NCI-H526 (cell line): ENCODE data around the gene TBC1D3H.
"Not testable (repeated sequence)": the region's sequence is repeated elsewhere in the genome, so short reads cannot be mapped to it uniquely, and the experiment has no call there.

Source experiments
- DNase-seq, 2 experiments: peaks; one replicate each; lab custom pipeline; 2025; lab: John Stamatoyannopoulos, UW

Gene TBC1D3H

DNA sequence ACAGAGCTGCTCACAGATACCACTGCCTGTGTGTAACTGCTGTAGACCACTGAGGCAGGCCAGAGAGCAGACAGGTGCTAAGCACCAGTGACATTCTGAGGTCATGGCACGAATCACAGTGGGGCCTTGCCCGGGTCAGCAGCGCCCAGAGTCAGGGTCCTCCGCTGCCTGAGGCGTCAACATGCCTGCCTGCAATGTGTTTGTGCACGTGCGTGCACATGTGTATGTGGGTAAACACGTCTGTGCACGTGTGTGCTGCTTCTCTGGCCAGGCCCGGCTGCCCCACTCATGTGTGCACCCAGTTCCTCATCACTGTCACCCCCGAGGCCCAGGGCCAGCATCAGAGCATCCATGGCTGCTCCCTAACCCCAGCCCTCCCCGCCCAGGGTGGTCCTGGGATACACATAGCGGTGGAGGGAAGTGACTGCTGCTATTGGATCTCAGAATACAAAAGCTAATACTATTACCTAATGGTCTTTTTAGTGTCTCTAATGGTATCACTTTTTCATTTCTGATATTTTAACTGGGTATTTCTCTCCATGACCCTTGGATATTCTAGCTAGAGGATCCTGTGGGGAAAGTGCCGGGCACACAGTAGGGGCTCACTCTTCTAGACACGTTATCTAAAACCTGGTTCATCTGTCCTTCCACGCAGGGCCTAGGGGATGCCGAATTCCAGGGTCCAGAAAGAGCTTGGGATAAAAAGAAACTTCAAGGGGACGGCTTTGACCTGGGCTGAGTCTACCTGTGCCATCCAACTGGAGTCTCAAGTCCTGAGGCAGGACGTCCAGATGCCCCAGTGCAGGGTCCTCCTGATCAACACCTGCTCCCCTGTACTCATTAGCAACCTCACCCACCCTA lies at the start of gene TBC1D3H:
TBC1D3H (minus strand) TSS at position 51 of the 861 bp plus-strand sequence. CDS start 1,540 bp downstream, outside the sequence.
- not testable (repeated sequence) for DNase-seq

- not testable (repeated sequence) for DNase-seq
Measured at GRCh38 chr17:36428891-36429290, 40.7 kb upstream of the TBC1D3H start.

DNA sequence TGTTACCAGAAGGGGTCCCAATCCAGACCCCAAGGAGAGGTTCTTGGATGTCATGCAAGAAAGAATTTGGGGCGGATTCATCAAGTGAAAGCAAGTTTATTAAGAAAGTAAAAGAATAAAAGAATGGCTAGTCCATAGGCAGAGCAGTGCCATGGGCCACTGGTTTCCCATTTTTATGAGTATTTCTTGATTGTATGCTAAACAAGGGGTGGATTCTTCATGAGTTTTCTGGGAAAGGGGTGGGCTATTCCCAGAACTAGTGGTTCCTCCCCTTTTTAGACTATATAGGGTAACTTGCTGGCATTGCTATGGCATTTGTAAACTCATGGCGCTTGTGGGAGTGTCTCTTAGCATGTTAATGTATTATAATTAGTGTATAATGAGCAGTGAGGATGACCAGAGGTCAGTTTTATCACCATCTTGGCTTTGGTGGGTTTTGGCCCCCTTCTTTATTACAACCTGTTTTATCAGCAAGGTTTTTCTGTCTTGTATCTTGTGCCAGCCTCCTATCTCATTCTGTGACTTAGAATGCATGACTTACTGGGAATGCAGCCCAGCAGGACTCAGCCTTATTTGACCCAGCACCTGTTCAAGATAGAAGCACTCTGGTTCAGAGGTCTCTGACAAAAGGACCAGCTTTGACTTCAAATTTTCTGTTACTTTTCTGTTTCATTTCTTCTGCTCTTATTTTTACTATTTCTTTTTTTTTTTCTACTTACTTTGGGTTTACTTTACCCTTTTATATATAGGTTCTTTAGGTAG lies 27.1 kb upstream of the TBC1D3H start:
- DNase-seq = not testable (repeated sequence)

GRCh38 chr17:36390943-36391645 lies 2.9 kb upstream of the TBC1D3H start:
- DNase-seq = not testable (repeated sequence)

DNA sequence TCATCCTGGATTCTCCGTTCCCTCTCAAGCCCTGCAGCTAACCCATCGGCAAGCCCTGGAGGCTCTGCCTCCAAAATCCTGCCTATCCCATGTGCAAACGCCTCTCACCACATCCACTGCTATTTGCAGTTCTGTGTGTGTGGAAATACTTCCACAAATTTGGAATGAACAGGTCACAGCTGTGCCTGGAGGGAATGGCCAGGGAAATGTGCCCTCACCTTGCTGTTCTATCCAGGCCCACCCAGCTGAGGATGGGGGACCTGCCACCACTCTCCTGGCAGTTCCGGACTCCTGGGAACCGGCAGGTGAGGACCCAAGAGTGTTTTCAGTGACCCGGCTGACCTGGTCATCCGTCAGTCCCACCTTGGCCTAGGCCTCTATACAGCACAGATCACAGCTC lies 12.3 kb downstream of the TBC1D3H start:
- DNase-seq = not testable (repeated sequence)

DNA sequence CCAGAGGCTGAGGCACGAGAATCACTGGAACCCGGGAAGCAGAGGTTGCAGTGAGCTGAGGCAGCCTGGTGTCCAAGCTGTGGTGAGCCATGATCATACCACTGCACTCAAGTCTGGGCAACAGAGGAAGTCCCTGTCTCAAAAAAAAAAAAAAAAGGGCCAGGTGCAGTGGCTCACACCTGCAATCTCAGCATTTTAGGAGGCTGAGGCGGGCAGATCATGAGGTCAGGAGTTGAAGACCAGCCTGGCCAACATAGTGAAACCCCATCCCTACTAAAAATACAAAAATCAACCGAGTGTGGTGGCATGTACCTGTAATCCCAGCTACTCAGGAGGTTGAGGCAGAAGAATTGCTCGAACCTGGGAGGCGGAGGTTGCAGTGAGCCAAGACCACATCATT lies 25.7 kb downstream of the TBC1D3H start:
- not testable (repeated sequence) for DNase-seq
